Hematopoietic multipotent progenitor cell treated with erythropoietin and hydrocortisone succinate and interleukin-3 and kit ligand, for 4 days (in vitro differentiated cells): ENCODE data around the gene B3GNT7.
"Not testable (repeated sequence)": the region's sequence is repeated elsewhere in the genome, so short reads cannot be mapped to it uniquely, and the experiment has no call there.

Source experiments
- DNase-seq: peaks from one replicate; pipeline ENCODE4 v3.0.0-alpha.2; 2015

The B3GNT7 gene

GRCh38 chr2:231395188-231396057 is at the start of gene B3GNT7:
Gene B3GNT7 (plus strand): TSS chr2:231395710. CDS start chr2:231395804, 94 bp downstream.
- DNase-seq, result peak; percentile 36

GRCh38 chr2:231347081-231347480 is 48.4 kb upstream of the B3GNT7 start:
- DNase-seq, result peak; percentile 80

- no peak for DNase-seq
Observed at GRCh38 chr2:231347638-231348037, 47.9 kb upstream of the B3GNT7 start.

GRCh38 chr2:231348173-231348572 is 47.3 kb upstream of the B3GNT7 start:
- no peak for DNase-seq

GRCh38 chr2:231348704-231349373 is 46.7 kb upstream of the B3GNT7 start:
- DNase-seq, result peak; percentile 32

GRCh38 chr2:231349374-231349735 is 46.2 kb upstream of the B3GNT7 start:
- not testable (repeated sequence) for DNase-seq

GRCh38 chr2:231351648-231352047 is 43.9 kb upstream of the B3GNT7 start:
- no peak for DNase-seq

GRCh38 chr2:231353469-231353868 is 42.0 kb upstream of the B3GNT7 start:
- DNase-seq, result no peak

- no peak for DNase-seq
Observed at GRCh38 chr2:231355508-231356465, 39.7 kb upstream of the B3GNT7 start.

GRCh38 chr2:231356466-231356844 is 39.1 kb upstream of the B3GNT7 start:
- no peak for DNase-seq

GRCh38 chr2:231357048-231357447 is 38.5 kb upstream of the B3GNT7 start:
- DNase-seq, result no peak

- no peak for DNase-seq
Observed at GRCh38 chr2:231357931-231358330, 37.6 kb upstream of the B3GNT7 start.

- no peak for DNase-seq
Observed at GRCh38 chr2:231359441-231359840, 36.1 kb upstream of the B3GNT7 start.

GRCh38 chr2:231359948-231360347 is 35.6 kb upstream of the B3GNT7 start:
- no peak for DNase-seq

- DNase-seq, result no peak
Observed at GRCh38 chr2:231360401-231360800, 35.1 kb upstream of the B3GNT7 start.

- peak; percentile 21 for DNase-seq
Observed at GRCh38 chr2:231360881-231361371, 34.6 kb upstream of the B3GNT7 start.

GRCh38 chr2:231361701-231362554 is 33.6 kb upstream of the B3GNT7 start:
- peak; percentile 94 for DNase-seq

GRCh38 chr2:231362555-231363184 is 32.8 kb upstream of the B3GNT7 start:
- DNase-seq, result peak; percentile 54

- no peak for DNase-seq
Observed at GRCh38 chr2:231364061-231364460, 31.4 kb upstream of the B3GNT7 start.

GRCh38 chr2:231364961-231365810 is 30.3 kb upstream of the B3GNT7 start:
- peak; percentile 40 for DNase-seq
